GM12891 (cell line): Measurements from ENCODE around the gene EPHB4.

ENCODE experiments used
- POLR2A ChIP-seq: IDR thresholded peaks from 2 replicates; pipeline ENCODE4 v1.6.1; 2011; ENCODE audit warnings: low read depth, low read length, control low read depth
- POLR2AphosphoS5 ChIP-seq: IDR thresholded peaks from 2 replicates; pipeline ENCODE4 v1.6.1; 2011; ENCODE audit warnings: low read depth, low read length, control low read depth

GRCh38 chr7:100865938-100866728 lies 38.8 kb upstream of the EPHB4 start:
- TF ChIP-seq POLR2A (no peak), POLR2AphosphoS5 (no peak)
